ENCODE measurements around the gene LPAR5.
"Not testable (repeated sequence)": the region's sequence is repeated elsewhere in the genome, so short reads cannot be mapped to it uniquely, and the experiment has no call there.

LPAR5 gene

DNA sequence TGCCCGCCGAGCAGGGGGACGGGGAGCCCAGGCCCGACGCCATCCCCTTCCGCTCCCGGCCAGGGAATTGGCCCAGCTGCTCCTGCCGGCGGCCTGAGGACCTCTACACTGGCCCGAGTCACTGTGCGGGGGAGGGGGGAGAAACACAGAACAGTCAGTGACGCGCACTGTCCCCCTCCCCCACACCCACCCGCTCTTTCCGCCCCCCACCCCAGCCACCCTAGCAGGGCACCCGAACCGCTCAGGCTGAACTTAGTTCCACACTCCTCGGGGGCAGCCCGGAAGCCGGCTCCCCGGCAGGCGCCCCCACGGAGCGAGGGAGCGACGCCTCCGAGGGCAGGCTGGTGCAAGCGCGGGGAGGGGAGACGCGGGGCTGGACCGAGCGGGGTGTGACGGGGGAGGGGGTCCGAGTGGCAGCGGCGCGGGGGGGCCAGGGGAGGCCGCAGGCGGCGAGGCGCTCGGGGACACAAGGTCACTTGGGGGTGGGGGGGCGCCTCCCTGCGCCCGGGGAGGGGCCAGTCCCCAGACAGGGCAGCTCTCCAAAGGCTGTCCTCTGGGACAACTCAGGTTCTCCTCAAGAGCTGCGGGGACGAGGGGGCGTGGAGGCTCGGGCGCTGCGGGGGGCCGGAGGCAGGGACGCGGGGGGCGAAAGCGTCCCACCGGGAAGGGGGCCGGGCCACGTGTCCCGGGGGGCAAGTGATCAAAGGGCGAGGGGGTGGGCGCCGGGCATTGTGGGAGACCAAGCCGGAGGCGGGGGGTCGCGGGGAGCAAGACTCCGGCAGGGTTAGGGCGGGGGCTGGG lies 29.2 kb downstream of the LPAR5 start:
- Histone ChIP-seq H3K36me3 (peaks cover 11 to 36% (median 23%) of the 10 kb centered on the region in 11 experiments), H3K4me2 (peak overlapping the region; percentile 96 to 100 (median 99)), H3K4me3 (peak overlapping the region; percentile 72 to 97 (median 88)), H4K20me1 (peaks cover 40 to 46% (median 44%) of the 10 kb centered on the region in 11 experiments; a peak in 21 of 22 replicates), H3K27me3 (no peaks in the 10 kb centered on the region), H3K4me1 (peaks cover 64 to 77% (median 74%) of the 10 kb centered on the region in 10 experiments), H3K9me3 (replicated peaks in 1 of 11) (no peaks in the 10 kb centered on the region), H3K9ac (peak overlapping the region; percentile 82 to 92 (median 87)), H3K27ac (peak overlapping the region; percentile 81 to 92 (median 87))
- no peak for TF ChIP-seq Cebpa-rat (IDR thresholded peaks at IDR 0.05)

- H3K4me1 ChIP-seq = peaks cover 59 to 73% (median 65%) of the 10 kb centered on the region in 10 experiments
- H3K4me2 ChIP-seq = peak overlapping the region; percentile 96 to 100 (median 99)
- TF ChIP-seq Cebpa-rat (IDR thresholded peaks at IDR 0.05) = no peak
- H3K27me3 ChIP-seq = no peaks in the 10 kb centered on the region
- H3K9ac ChIP-seq = peak overlapping the region; percentile 82 to 92 (median 87)
- H3K9me3 ChIP-seq (replicated peaks in 1 of 11) = no peaks in the 10 kb centered on the region
- peak overlapping the region; percentile 72 to 97 (median 88) for H3K4me3 ChIP-seq
- H3K27ac ChIP-seq = peak overlapping the region; percentile 81 to 92 (median 87); a peak in 21 of 22 replicates
- peaks cover 47 to 55% (median 53%) of the 10 kb centered on the region in 11 experiments; a peak in 21 of 22 replicates for H4K20me1 ChIP-seq
- H3K36me3 ChIP-seq = peaks cover 20 to 44% (median 31%) of the 10 kb centered on the region in 11 experiments
Observed at GRCh38 chr12:6605421-6606330, 30.1 kb downstream of the LPAR5 start.

- Histone ChIP-seq H3K4me3 (peak overlapping the region; percentile 72 to 97 (median 88)), H3K27ac (peak overlapping the region in 10 of 11 experiments; percentile 83 to 92 (median 88); a peak in 20 of 22 replicates), H3K9me3 (replicated peaks in 1 of 11) (no peaks in the 10 kb centered on the region), H3K27me3 (no peaks in the 10 kb centered on the region), H3K4me2 (peak overlapping the region; percentile 96 to 100 (median 99)), H4K20me1 (peaks cover 51 to 67% (median 65%) of the 10 kb centered on the region in 11 experiments; a peak in 21 of 22 replicates), H3K9ac (peak overlapping the region; percentile 82 to 92 (median 87)), H3K36me3 (peaks cover 32 to 57% (median 44%) of the 10 kb centered on the region in 11 experiments), H3K4me1 (peaks cover 52 to 63% (median 58%) of the 10 kb centered on the region in 10 experiments)
- TF ChIP-seq Cebpa-rat (IDR thresholded peaks at IDR 0.05) = no peak
Observed at GRCh38 chr12:6604259-6605029, 31.3 kb downstream of the LPAR5 start.

DNA sequence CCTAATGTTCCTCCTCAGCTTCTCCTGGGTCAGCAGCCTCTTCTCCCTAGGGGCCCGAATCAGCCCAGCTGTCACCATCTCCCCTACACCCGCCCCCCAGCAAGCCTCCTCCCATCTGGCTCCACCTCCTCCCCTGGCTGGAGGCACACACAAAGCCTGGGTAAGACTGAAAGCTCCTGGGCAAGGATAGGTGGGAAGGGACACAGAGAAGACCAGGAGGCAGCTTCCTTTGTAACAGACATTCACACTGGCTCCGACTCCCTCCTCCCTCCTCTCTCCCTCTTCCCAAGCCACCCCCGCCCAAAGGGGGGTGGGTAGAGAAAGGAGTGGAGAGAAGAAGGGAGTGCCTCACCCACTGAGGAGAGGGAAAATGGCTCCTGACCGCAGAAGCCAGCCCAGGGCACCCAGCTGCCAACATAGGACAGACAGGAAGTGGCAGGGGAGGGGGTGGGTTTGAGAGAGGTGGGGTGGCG lies 32.6 kb downstream of the LPAR5 start:
- no peak for TF ChIP-seq Cebpa-rat (IDR thresholded peaks at IDR 0.05)
- Histone ChIP-seq H3K36me3 (peaks cover 45 to 70% (median 57%) of the 10 kb centered on the region in 11 experiments), H3K4me3 (peak overlapping the region; percentile 36 to 97 (median 88)), H3K9ac (peak overlapping the region; percentile 67 to 92 (median 79)), H3K4me2 (peak overlapping the region; percentile 96 to 100 (median 99)), H3K27ac (peak overlapping the region; percentile 44 to 92 (median 85); a peak in 21 of 22 replicates), H3K4me1 (peaks cover 44 to 51% (median 47%) of the 10 kb centered on the region in 10 experiments), H4K20me1 (peaks cover 59 to 80% (median 78%) of the 10 kb centered on the region in 11 experiments; a peak in 21 of 22 replicates), H3K27me3 (no peaks in the 10 kb centered on the region), H3K9me3 (replicated peaks in 1 of 11) (no peaks in the 10 kb centered on the region)

DNA sequence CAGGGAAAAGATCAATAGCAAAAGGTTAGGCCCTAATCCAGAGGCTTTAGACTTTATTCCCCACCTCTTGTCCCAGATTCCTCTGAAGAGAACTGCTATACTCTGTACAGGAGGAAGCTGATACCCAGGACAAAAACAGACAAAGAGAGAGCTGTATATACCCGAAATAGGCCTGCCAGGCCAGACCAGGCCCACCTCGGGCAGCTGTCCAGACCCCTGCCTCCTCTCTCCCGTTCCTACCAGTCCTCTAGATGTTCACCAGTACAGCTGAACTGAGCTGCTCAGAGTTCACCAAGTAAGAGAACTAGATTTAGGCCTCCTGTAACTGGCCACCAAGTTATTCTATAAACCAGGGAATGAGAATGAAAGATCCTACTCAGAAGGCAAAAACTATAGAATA lies 33.2 kb downstream of the LPAR5 start:
- Histone ChIP-seq H3K27ac (peak overlapping the region; percentile 44 to 92 (median 85); a peak in 21 of 22 replicates), H3K9me3 (replicated peaks in 1 of 11) (no peaks in the 10 kb centered on the region), H3K27me3 (no peaks in the 10 kb centered on the region), H3K4me3 (peak overlapping the region; percentile 36 to 97 (median 88); a peak in 17 of 20 replicates), H4K20me1 (peaks cover 59 to 86% (median 84%) of the 10 kb centered on the region in 11 experiments; a peak in 21 of 22 replicates), H3K4me2 (peak overlapping the region; percentile 96 to 100 (median 99)), H3K4me1 (peaks cover 38 to 45% (median 41%) of the 10 kb centered on the region in 10 experiments), H3K36me3 (peaks cover 51 to 76% (median 63%) of the 10 kb centered on the region in 11 experiments), H3K9ac (peak overlapping the region; percentile 67 to 92 (median 79))
- no peak for TF ChIP-seq Cebpa-rat (IDR thresholded peaks at IDR 0.05)

DNA sequence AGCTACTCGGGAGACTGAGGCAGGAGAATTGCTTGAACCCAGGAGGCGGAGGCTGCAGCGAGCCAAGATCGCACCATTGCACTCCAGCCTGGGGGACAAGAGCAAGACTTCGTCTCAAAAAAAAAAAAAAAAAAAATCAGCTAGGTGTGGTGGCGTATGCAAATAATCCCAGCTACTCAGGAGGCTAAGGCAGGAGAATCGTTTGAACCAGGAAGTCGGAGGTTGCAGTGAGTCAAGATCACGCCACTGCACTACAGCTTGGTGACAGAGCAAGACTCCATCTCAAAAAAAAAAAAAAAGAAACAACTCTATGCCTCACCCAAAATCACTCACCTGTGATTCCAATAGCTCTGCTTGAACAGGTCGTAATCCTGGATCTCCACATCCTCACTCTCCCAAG lies 40.1 kb downstream of the LPAR5 start:
- Histone ChIP-seq H3K36me3 (peaks cover 100% of the 10 kb centered on the region in 11 experiments), H4K20me1 (peaks cover 50 to 100% (median 93%) of the 10 kb centered on the region in 11 experiments; a peak in 21 of 22 replicates)
- H3K9ac ChIP-seq; H3K4me1 ChIP-seq; H3K27ac ChIP-seq; H3K27me3 ChIP-seq; H3K9me3 ChIP-seq (replicated peaks in 1 of 11); H3K4me3 ChIP-seq; H3K4me2 ChIP-seq: not testable (repeated sequence)

DNA sequence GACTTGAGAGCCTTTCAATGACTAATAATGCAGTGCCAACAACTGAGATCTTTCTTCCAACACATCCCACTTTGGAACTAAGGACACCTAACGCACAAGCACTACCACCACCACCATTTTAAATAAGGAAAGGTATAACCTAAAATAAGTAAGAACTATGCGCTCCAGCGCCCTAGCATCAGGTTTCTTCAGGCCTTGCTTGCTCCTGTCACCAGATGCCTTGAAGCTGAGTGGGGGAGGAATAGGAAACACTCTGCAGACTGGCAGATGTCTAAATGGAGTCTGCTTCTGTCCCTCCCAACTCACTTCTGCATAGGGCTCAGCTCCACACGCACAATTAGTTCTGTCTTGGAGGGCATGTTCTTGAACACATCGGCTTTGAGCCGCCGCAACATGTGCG lies 43.7 kb downstream of the LPAR5 start:
- Histone ChIP-seq H3K4me2 (no peak overlapping the region), H3K36me3 (peaks cover 100% of the 10 kb centered on the region in 11 experiments), H3K9ac (no peak overlapping the region), H3K4me1 (peaks cover 0 to 5% (median 0%) of the 10 kb centered on the region in 10 experiments; a peak in 1 of 20 replicates), H4K20me1 (peaks cover 42 to 100% (median 94%) of the 10 kb centered on the region in 11 experiments; a peak in 21 of 22 replicates), H3K4me3 (no peak overlapping the region), H3K9me3 (replicated peaks in 1 of 11) (no peaks in the 10 kb centered on the region), H3K27me3 (no peaks in the 10 kb centered on the region), H3K27ac (no peak overlapping the region)
- TF ChIP-seq Cebpa-rat (IDR thresholded peaks at IDR 0.05) = no peak

GRCh38 chr12:6586569-6586968 lies 49.2 kb downstream of the LPAR5 start:
- not testable (repeated sequence) for H3K4me1 ChIP-seq; H3K4me2 ChIP-seq; H3K9me3 ChIP-seq (replicated peaks in 1 of 11); H3K27me3 ChIP-seq; H3K4me3 ChIP-seq; H3K9ac ChIP-seq; H3K27ac ChIP-seq
- Histone ChIP-seq H3K36me3 (peaks cover 99 to 100% (median 100%) of the 10 kb centered on the region in 11 experiments), H4K20me1 (peaks cover 41 to 99% (median 91%) of the 10 kb centered on the region in 11 experiments)

Data from BLaER1 treated with 17β-estradiol and CSF1 and Interleukin-3, amounts not matched to agents 10 nM and 100 nM (cell line).